HepG2 (cell line): ENCODE measurements around the gene PWP1. TPM values are rescaled to one million over a fixed set of nuclear protein-coding genes. Genes with fewer than 3 reads are reported as not detected.
A peak's percentile ranks its signal among the peaks of the same experiment; 100 is the strongest.

Experiments used
- ASH2L ChIP-seq: fragments of 300-600, 200-600 bp; sonication (generic); IDR thresholded peaks from 2 replicates; pipeline ENCODE4 v1.7.0; 2017; ENCODE audit warnings: low read depth, mild to moderate bottlenecking, moderate library complexity, mixed read lengths, low read length; ENCODE audit not compliant: insufficient read length
- CBX2 ChIP-seq, 2 experiments: fragments of 200-600 bp in 1 of 2; sonication (generic); formaldehyde crosslinking in 1 of 2; IDR thresholded peaks; 2 replicates each; pipeline versions ENCODE4 v1.7.0 to v1.8.1; 2018 to 2022; ENCODE audit warnings: low read depth in 2 of 2, low read length in 1 of 2, mild to moderate bottlenecking in 1 of 2, missing genetic modification reagents in 1 of 2
- CHCHD3 ChIP-seq: sonication (generic); formaldehyde crosslinking; IDR thresholded peaks from 2 replicates; pipeline ENCODE4 v1.8.0; 2022; ENCODE audit warnings: mild to moderate bottlenecking, missing genetic modification reagents, moderate library complexity
- CSRNP2 ChIP-seq: sonication (generic); formaldehyde crosslinking; conservative IDR thresholded peaks from 2 replicates; pipeline ENCODE4 v1.8.0; 2022; ENCODE audit warnings: low read depth, missing genetic modification reagents
- ETS1 ChIP-seq: sonication (generic); formaldehyde crosslinking; IDR thresholded peaks from 2 replicates; pipeline ENCODE4 v1.4.0; 2020; ENCODE audit warnings: missing genetic modification reagents
- HIVEP1 ChIP-seq: sonication (generic); formaldehyde crosslinking; IDR thresholded peaks from 2 replicates; pipeline ENCODE4 v1.4.0; 2020; ENCODE audit warnings: mild to moderate bottlenecking, missing genetic modification reagents
- KAT8 ChIP-seq: IDR thresholded peaks from 2 replicates; pipeline ENCODE4 v1.6.1; 2016; ENCODE audit warnings: missing genetic modification reagents, missing compliant biosample characterization
- KLF13 ChIP-seq: sonication (generic); formaldehyde crosslinking; IDR thresholded peaks from 2 replicates; pipeline ENCODE4 v1.4.0; 2020; ENCODE audit warnings: mild to moderate bottlenecking, missing genetic modification reagents
- NFYB ChIP-seq: sonication (generic); formaldehyde crosslinking; IDR thresholded peaks from 2 replicates; pipeline ENCODE4 v1.4.0; 2020; ENCODE audit warnings: missing genetic modification reagents
- NR2F1 ChIP-seq, 2 experiments: fragments of 450-650 bp in 1 of 2; formaldehyde crosslinking in 1 of 2; IDR thresholded peaks; 2 replicates each; pipeline versions ENCODE4 v1.5.0 to v1.6.1; 2016 to 2020; ENCODE audit warnings: mild to moderate bottlenecking in 1 of 2, missing compliant biosample characterization in 1 of 2, missing genetic modification reagents in 1 of 2, moderate library complexity in 1 of 2
- RFXAP ChIP-seq: sonication (generic); formaldehyde crosslinking; IDR thresholded peaks from 2 replicates; pipeline ENCODE4 v1.4.0; 2020; ENCODE audit warnings: missing genetic modification reagents, borderline replicate concordance
- SMC3 ChIP-seq: IDR thresholded peaks from 2 replicates; pipeline ENCODE4 v1.6.1; 2011; ENCODE audit warnings: low read length, improper control_type of control experiment
- THYN1 ChIP-seq: sonication (generic); formaldehyde crosslinking; IDR thresholded peaks from 2 replicates; pipeline ENCODE4 v1.8.1; 2023; ENCODE audit warnings: low read depth, mild to moderate bottlenecking, moderate library complexity, missing genetic modification reagents, borderline replicate concordance
- U2AF1 ChIP-seq: fragments of 200-400 bp; formaldehyde crosslinking; optimal IDR thresholded peaks from 2 replicates; pipeline ENCODE3; 2017; ENCODE audit warnings: mild to moderate bottlenecking, low read depth, low read length
- ZNF10 ChIP-seq: sonication (generic); formaldehyde crosslinking; IDR thresholded peaks from 2 replicates; pipeline ENCODE4 v1.4.0; 2020; ENCODE audit warnings: mild to moderate bottlenecking, low read depth, missing genetic modification reagents, borderline replicate concordance
- ZNF207 ChIP-seq: fragments of 450-650 bp; IDR thresholded peaks from 2 replicates; pipeline ENCODE4 v1.6.1; 2016; ENCODE audit warnings: antibody characterized with exemption, borderline replicate concordance
- ZNF230 ChIP-seq: sonication (generic); formaldehyde crosslinking; IDR thresholded peaks from 2 replicates; pipeline ENCODE4 v1.4.0; 2020; ENCODE audit warnings: mild to moderate bottlenecking, missing genetic modification reagents
- ZNF446 ChIP-seq: sonication (generic); formaldehyde crosslinking; IDR thresholded peaks from 2 replicates; pipeline ENCODE4 v1.5.0; 2020; ENCODE audit warnings: mild to moderate bottlenecking, missing genetic modification reagents
- ZNF652 ChIP-seq: IDR thresholded peaks from 2 replicates; pipeline ENCODE4 v1.6.1; 2016; ENCODE audit warnings: low read depth, borderline replicate concordance
- ZNF841 ChIP-seq: sonication (generic); formaldehyde crosslinking; IDR thresholded peaks from 2 replicates; pipeline ENCODE4 v1.8.1; 2023; ENCODE audit warnings: missing genetic modification reagents, borderline replicate concordance
- polyA plus RNA-seq, 8 experiments: library from polyadenylated mRNA; depleted of rRNA in 3 of 8; stranded (reverse) in 7 of 8; unstranded in 1 of 8; fragments of >200 nt; fragmentation: Illumina TruSeq in 4 of 8; extraction: Trizol in 4 of 8; gene quantifications; 2 replicates each; pipeline versions ENCODE4 v1.2.1 to v1.2.3, GENCODE V29; 2011 to 2016; ENCODE audit warnings: low read depth in 4 of 8, missing spikeins in 1 of 8, mixed read lengths in 1 of 8; ENCODE audit not compliant: insufficient read depth in 1 of 8
- total RNA-seq, 5 experiments: library from RNA; depleted of rRNA; stranded (reverse); fragments of >200 nt; fragmentation: Illumina TruSeq; extraction: Trizol; gene quantifications; 2 replicates each; pipeline ENCODE4 v1.2.3, GENCODE V29; 2016; ENCODE audit warnings: low read depth in 1 of 5
- TF ChIP-seq, protein P1 (sequence below): sonication (generic); formaldehyde crosslinking; IDR thresholded peaks from 2 replicates; pipeline ENCODE4 v1.5.0; 2020; ENCODE audit warnings: mild to moderate bottlenecking, missing genetic modification reagents
- TF ChIP-seq, protein P2 (sequence below): sonication (generic); formaldehyde crosslinking; IDR thresholded peaks from 2 replicates; pipeline ENCODE4 v1.4.0; 2020; ENCODE audit warnings: missing genetic modification reagents, borderline replicate concordance

PWP1 gene
- total and polyA plus RNA-seq, 2 of the 13 experiments (the other 11 are each of a cell fraction or from before 2014, with no cell fraction given) = 65.9 to 70.2 TPM

GRCh38 chr12:107681836-107682820 lies 3.5 kb upstream of the PWP1 start (continued):
- TF ChIP-seq, protein P1, sequence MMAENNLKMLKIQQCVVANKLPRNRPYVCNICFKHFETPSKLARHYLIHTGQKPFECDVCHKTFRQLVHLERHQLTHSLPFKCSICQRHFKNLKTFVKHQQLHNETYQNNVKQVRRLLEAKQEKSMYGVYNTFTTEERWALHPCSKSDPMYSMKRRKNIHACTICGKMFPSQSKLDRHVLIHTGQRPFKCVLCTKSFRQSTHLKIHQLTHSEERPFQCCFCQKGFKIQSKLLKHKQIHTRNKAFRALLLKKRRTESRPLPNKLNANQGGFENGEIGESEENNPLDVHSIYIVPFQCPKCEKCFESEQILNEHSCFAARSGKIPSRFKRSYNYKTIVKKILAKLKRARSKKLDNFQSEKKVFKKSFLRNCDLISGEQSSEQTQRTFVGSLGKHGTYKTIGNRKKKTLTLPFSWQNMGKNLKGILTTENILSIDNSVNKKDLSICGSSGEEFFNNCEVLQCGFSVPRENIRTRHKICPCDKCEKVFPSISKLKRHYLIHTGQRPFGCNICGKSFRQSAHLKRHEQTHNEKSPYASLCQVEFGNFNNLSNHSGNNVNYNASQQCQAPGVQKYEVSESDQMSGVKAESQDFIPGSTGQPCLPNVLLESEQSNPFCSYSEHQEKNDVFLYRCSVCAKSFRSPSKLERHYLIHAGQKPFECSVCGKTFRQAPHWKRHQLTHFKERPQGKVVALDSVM = peak; percentile 91
- TF ChIP-seq ZNF652 = no peak
- TF ChIP-seq U2AF1 = no peak
- TF ChIP-seq NFYB (CRISPR knock-in tag) = peak; percentile 78
- TF ChIP-seq HIVEP1 = no peak
- no peak for TF ChIP-seq ZNF446
- TF ChIP-seq CBX2 (IDR thresholded peaks at IDR 0.05; ENCODE audit: low read depth, low read length) = no peak
- TF ChIP-seq CBX2 (CRISPR knock-in tag; IDR thresholded peaks at IDR 0.05; ENCODE audit: low read depth) = no peak
- TF ChIP-seq SMC3 = 0 out of 2 replicates have a peak, but pooled peaks have one; percentile 15
- TF ChIP-seq, protein P2, sequence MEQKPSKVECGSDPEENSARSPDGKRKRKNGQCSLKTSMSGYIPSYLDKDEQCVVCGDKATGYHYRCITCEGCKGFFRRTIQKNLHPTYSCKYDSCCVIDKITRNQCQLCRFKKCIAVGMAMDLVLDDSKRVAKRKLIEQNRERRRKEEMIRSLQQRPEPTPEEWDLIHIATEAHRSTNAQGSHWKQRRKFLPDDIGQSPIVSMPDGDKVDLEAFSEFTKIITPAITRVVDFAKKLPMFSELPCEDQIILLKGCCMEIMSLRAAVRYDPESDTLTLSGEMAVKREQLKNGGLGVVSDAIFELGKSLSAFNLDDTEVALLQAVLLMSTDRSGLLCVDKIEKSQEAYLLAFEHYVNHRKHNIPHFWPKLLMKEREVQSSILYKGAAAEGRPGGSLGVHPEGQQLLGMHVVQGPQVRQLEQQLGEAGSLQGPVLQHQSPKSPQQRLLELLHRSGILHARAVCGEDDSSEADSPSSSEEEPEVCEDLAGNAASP = no peak
- peak; percentile 34 for TF ChIP-seq ASH2L
- TF ChIP-seq ZNF841 (CRISPR knock-in tag) = no peak
- TF ChIP-seq KLF13 (CRISPR knock-in tag) = no peak
- TF ChIP-seq CHCHD3 (CRISPR knock-in tag) = no peak
- TF ChIP-seq KAT8 (CRISPR knock-in tag) = peak; percentile 72
- no peak for TF ChIP-seq THYN1 (CRISPR knock-in tag)
- no peak for TF ChIP-seq NR2F1 (CRISPR knock-in tag; IDR thresholded peaks at IDR 0.05)
- TF ChIP-seq ETS1 (CRISPR knock-in tag) = no peak
- TF ChIP-seq CSRNP2 (CRISPR knock-in tag) = no peak
- peak; percentile 87 for TF ChIP-seq RFXAP
- no peak for TF ChIP-seq ZNF10 (CRISPR knock-in tag)
- TF ChIP-seq ZNF230 = no peak; the same call in 1 of the 2 replicates
- TF ChIP-seq ZNF207 = no peak
